Measurements from ENCODE around the gene CALU.
A peak's percentile ranks its signal among the peaks of the same experiment; 100 is the strongest.

CALU gene

GRCh38 chr7:128747327-128748079 is 8.3 kb downstream of the CALU start:
- no peak for DNase-seq (ENCODE audit: low read depth)

- no peak for DNase-seq (ENCODE audit: low read depth)
Observed at GRCh38 chr7:128752251-128752650, 13.1 kb downstream of the CALU start.

- DNase-seq (ENCODE audit: low read depth): no peak
Observed at GRCh38 chr7:128755075-128755818, 16.1 kb downstream of the CALU start.

GRCh38 chr7:128755819-128756476 is 16.8 kb downstream of the CALU start:
- peak; percentile 80 for DNase-seq (ENCODE audit: low read depth)

GRCh38 chr7:128757203-128757602 is 18.0 kb downstream of the CALU start:
- DNase-seq (ENCODE audit: low read depth): no peak

GRCh38 chr7:128758553-128758952 is 19.4 kb downstream of the CALU start:
- DNase-seq (ENCODE audit: low read depth): no peak

- no peak for DNase-seq (ENCODE audit: low read depth)
Observed at GRCh38 chr7:128759242-128759641, 20.1 kb downstream of the CALU start.

- no peak for DNase-seq (ENCODE audit: low read depth)
Observed at GRCh38 chr7:128763541-128763940, 24.4 kb downstream of the CALU start.

- no peak for DNase-seq (ENCODE audit: low read depth)
Observed at GRCh38 chr7:128767475-128768110, 28.4 kb downstream of the CALU start.

GRCh38 chr7:128770233-128770632 is 31.1 kb downstream of the CALU start:
- DNase-seq (ENCODE audit: low read depth): no peak

GRCh38 chr7:128773604-128774003 is 34.4 kb downstream of the CALU start:
- no peak for DNase-seq (ENCODE audit: low read depth)

GRCh38 chr7:128774029-128774689 is 35.0 kb downstream of the CALU start:
- no peak for DNase-seq (ENCODE audit: low read depth)

GRCh38 chr7:128774921-128775320 is 35.8 kb downstream of the CALU start:
- DNase-seq (ENCODE audit: low read depth): no peak

GRCh38 chr7:128775744-128776474 is 36.8 kb downstream of the CALU start, which contains the start of gene OPN1SW:
TSS of gene OPN1SW (minus strand) at chr7:128775794. CDS start at chr7:128775781, 13 bp downstream.
- DNase-seq (ENCODE audit: low read depth): no peak

GRCh38 chr7:128777156-128778123 is 38.3 kb downstream of the CALU start:
- no peak for DNase-seq (ENCODE audit: low read depth)

- no peak for DNase-seq (ENCODE audit: low read depth)
Observed at GRCh38 chr7:128778946-128779345, 39.8 kb downstream of the CALU start.

GRCh38 chr7:128781126-128781525 is 42.0 kb downstream of the CALU start:
- DNase-seq (ENCODE audit: low read depth): no peak

- DNase-seq (ENCODE audit: low read depth): no peak
Observed at GRCh38 chr7:128781851-128782250, 42.7 kb downstream of the CALU start.

- DNase-seq (ENCODE audit: low read depth): no peak
Observed at GRCh38 chr7:128783143-128783861, 44.1 kb downstream of the CALU start.

Data from HS-5 (cell line).